Osteoblast (primary cell): ENCODE data around the gene TRIM46. TPM values are rescaled to one million over a fixed set of nuclear protein-coding genes. Genes with fewer than 3 reads are reported as not detected.
"Not testable (repeated sequence)": the region's sequence is repeated elsewhere in the genome, so short reads cannot be mapped to it uniquely, and the experiment has no call there.

Experiments used
- DNase-seq: peaks from one replicate; pipeline ENCODE4 v3.0.0; 2011; ENCODE audit warnings: low spot score, mixed read lengths; ENCODE audit not compliant: insufficient read length; ENCODE audit errors: missing footprints
- H2AFZ ChIP-seq: 2 replicates; pipeline ENCODE4 v1.6.0; 2011; ENCODE audit warnings: mild to moderate bottlenecking, low read length
- H3K27ac ChIP-seq: 2 replicates; pipeline ENCODE4 v1.5.1; 2011; ENCODE audit warnings: mild to moderate bottlenecking, low read depth, low read length, moderate library complexity
- H3K27me3 ChIP-seq: 2 replicates; pipeline ENCODE4 v1.6.0; 2012; ENCODE audit warnings: mild to moderate bottlenecking, control low read depth, inconsistent platforms, low read length, moderate library complexity; ENCODE audit not compliant: insufficient read depth
- H3K36me3 ChIP-seq: 2 replicates; pipeline ENCODE4 v1.5.1; 2011; ENCODE audit warnings: mild to moderate bottlenecking, low read length, control low read depth, moderate library complexity; ENCODE audit not compliant: insufficient read depth
- H3K4me1 ChIP-seq: 2 replicates; pipeline ENCODE4 v1.5.1; 2011; ENCODE audit warnings: mild to moderate bottlenecking, low read length, control low read depth, moderate library complexity; ENCODE audit not compliant: insufficient read depth
- H3K4me2 ChIP-seq: 2 replicates; pipeline ENCODE4 v1.6.0; 2011; ENCODE audit warnings: mild to moderate bottlenecking, low read length; ENCODE audit not compliant: insufficient read depth
- H3K4me3 ChIP-seq: fragments of 200-600 bp; sonication (generic); 3 replicates; pipeline ENCODE4 v1.5.1; 2012; ENCODE audit warnings: mild to moderate bottlenecking, low read length, inconsistent platforms; ENCODE audit not compliant: insufficient read depth
- H3K79me2 ChIP-seq: 2 replicates; pipeline ENCODE4 v1.6.0; 2012; ENCODE audit warnings: mild to moderate bottlenecking, low read length, control low read depth, inconsistent platforms; ENCODE audit not compliant: insufficient read depth
- H3K9me3 ChIP-seq: 2 replicates; pipeline ENCODE4 v1.5.1; 2011; ENCODE audit warnings: low read depth, low read length, control low read depth
- H4K20me1 ChIP-seq: 2 replicates; pipeline ENCODE4 v1.6.0; 2012; ENCODE audit warnings: mild to moderate bottlenecking, low read length, control low read depth; ENCODE audit not compliant: insufficient read depth
- CTCF ChIP-seq: IDR thresholded peaks from 2 replicates; pipeline ENCODE4 v1.5.1; 2011; ENCODE audit warnings: mild to moderate bottlenecking, low read depth, low read length, moderate library complexity; ENCODE audit errors: extremely low read depth
- total RNA-seq: library from RNA; depleted of rRNA; stranded (reverse); fragments of >200 nt; gene quantifications from 2 replicates; pipeline ENCODE4 v1.2.3, GENCODE V29; 2012

The TRIM46 gene
- total RNA-seq, 1 donor, result 3.3 TPM

- H3K4me1 ChIP-seq, result peaks cover 14% of the 10 kb centered on the region
- H3K4me3 ChIP-seq, result peak overlapping the region; percentile 4
- H3K27ac ChIP-seq, result no peak overlapping the region
- peaks cover 5% of the 10 kb centered on the region for H3K79me2 ChIP-seq
- no peaks in the 10 kb centered on the region for H4K20me1 ChIP-seq
- H3K36me3 ChIP-seq, result no peaks in the 10 kb centered on the region
- no peak for TF ChIP-seq CTCF
- DNase-seq, result peak; percentile 46
- H3K27me3 ChIP-seq, result no peaks in the 10 kb centered on the region
- peak overlapping the region; percentile 71 for H3K4me2 ChIP-seq
- H2AFZ ChIP-seq, result peak overlapping the region; percentile 90
- no peaks in the 10 kb centered on the region for H3K9me3 ChIP-seq
Observed at GRCh38 chr1:155219592-155220031, 46.0 kb downstream of the TRIM46 start.

DNA sequence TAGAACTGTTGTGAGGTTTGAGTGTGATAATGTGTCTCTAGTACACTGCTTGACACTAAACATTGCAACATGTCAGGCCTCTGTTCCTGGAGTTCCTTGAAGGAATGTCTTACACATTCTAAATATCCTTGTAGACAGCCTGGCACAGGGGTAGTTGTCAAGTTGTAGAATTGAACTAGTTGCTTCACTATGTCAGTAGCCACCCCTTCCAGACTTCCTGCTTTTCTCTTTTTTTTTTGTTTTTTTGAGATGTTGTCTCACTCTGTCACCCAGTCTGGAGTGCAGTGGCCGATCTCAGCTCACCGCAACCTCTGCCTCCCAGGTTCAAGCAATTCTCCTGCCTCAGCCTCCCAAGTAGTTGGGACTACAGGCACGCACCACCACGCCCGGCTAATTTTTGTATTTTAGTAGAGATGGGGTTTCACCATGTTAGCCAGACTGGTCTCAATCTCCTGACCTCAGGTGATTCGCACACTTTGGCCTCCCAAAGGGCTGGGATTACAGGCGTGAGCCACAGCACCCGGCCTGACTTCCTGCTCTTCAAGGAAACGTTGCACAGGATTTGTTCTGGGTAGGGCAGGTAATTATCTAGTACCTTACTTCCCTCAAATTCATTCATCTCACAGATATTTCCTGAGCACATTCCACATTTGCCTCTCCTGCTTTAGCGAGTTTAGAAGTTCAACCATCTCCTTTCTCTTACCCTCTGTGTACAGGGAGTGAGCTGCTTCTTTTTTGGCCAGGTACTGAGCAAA is 46.7 kb downstream of the TRIM46 start:
- not testable (repeated sequence) for H3K79me2 ChIP-seq, H3K4me2 ChIP-seq, H3K27me3 ChIP-seq, H3K9me3 ChIP-seq, DNase-seq, H3K4me3 ChIP-seq, H4K20me1 ChIP-seq, H3K27ac ChIP-seq, H3K36me3 ChIP-seq
- peaks cover 21% of the 10 kb centered on the region for H3K4me1 ChIP-seq
- peak overlapping the region; percentile 90 for H2AFZ ChIP-seq

GRCh38 chr1:155223047-155223446 is 49.4 kb downstream of the TRIM46 start:
- no peak for DNase-seq
- no peaks in the 10 kb centered on the region for H3K36me3 ChIP-seq
- H3K27ac ChIP-seq, result no peak overlapping the region
- H3K27me3 ChIP-seq, result no peaks in the 10 kb centered on the region
- peaks cover 2% of the 10 kb centered on the region for H4K20me1 ChIP-seq
- H3K4me1 ChIP-seq, result peaks cover 42% of the 10 kb centered on the region
- no peaks in the 10 kb centered on the region for H3K9me3 ChIP-seq
- H3K79me2 ChIP-seq, result peaks cover 16% of the 10 kb centered on the region
- H3K4me3 ChIP-seq, result no peak overlapping the region
- no peak overlapping the region for H2AFZ ChIP-seq
- no peak for TF ChIP-seq CTCF
- no peak overlapping the region for H3K4me2 ChIP-seq

DNA sequence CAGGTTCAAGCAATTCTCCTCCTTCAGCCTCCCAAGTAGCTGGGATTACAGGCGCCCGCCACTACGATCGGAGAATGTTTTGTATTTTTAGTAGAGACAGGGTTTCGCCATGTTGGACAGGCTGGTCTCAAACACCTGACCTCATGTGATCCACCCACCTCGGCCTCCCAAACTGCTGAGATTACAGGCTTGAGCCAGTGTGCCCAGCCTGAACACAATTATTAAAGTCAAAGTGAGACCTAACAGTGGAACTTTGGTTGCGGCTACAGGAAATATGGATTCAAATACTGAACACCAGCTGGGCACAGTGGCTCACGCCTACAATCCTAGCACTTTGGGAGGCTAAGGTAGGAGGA is 51.7 kb downstream of the TRIM46 start:
- not testable (repeated sequence) for H3K4me3 ChIP-seq

More for the DNA sequence above, 51.7 kb downstream of the TRIM46 start:
- H3K36me3 ChIP-seq, H3K27me3 ChIP-seq, H4K20me1 ChIP-seq, H3K9me3 ChIP-seq, DNase-seq, H2AFZ ChIP-seq: not testable (repeated sequence)
- H3K4me2 ChIP-seq, result peak overlapping the region; percentile 91
- peaks cover 37% of the 10 kb centered on the region for H3K4me1 ChIP-seq
- peaks cover 16% of the 10 kb centered on the region for H3K79me2 ChIP-seq
- H3K27ac ChIP-seq, result peak overlapping the region; percentile 89
